Suprapubic skin (tissue), 4 donors: ENCODE data around the gene POP5.
"Not testable (repeated sequence)": the region's sequence is repeated elsewhere in the genome, so short reads cannot be mapped to it uniquely, and the experiment has no call there.

Experiments
- CTCF ChIP-seq, 2 donors: fragments of 200-600 bp in 1 of 2; fragments of 450-650 bp in 1 of 2; sonication (generic) in 1 of 2; IDR thresholded peaks; one replicate each; pipeline ENCODE4 v1.5.1; 2016 to 2019; ENCODE audit warnings: antibody characterized with exemption in 2 of 2, mild to moderate bottlenecking in 1 of 2, moderate library complexity in 1 of 2
- POLR2A ChIP-seq, 2 donors: fragments of 450-650 bp; IDR thresholded peaks; one replicate each; pipeline ENCODE4 v1.6.1; 2017; ENCODE audit warnings: antibody characterized with exemption in 2 of 2, mild to moderate bottlenecking in 2 of 2, moderate library complexity in 2 of 2
- POLR2AphosphoS5 ChIP-seq, 3 donors: sonication (generic); formaldehyde crosslinking; IDR thresholded peaks; one replicate each; pipeline ENCODE4 v1.6.1; 2017; ENCODE audit warnings: antibody characterized with exemption in 3 of 3

- TF ChIP-seq CTCF, POLR2A, POLR2AphosphoS5 (IDR thresholded peaks at IDR 0.05): not testable (repeated sequence)
These were observed 50.8 kb downstream of the POP5 start for GRCh38 chr12:120530418-120530761.
